ENCODE measurements around the gene ATP2A1. TPM values are rescaled to one million over a fixed set of nuclear protein-coding genes. Genes with fewer than 3 reads are reported as not detected.

Gene ATP2A1
- total and polyA plus RNA-seq, 2 of the 8 experiments (the other 6 are each of a cell fraction or from before 2014, with no cell fraction given): 1.7 to 2.4 TPM

DNA sequence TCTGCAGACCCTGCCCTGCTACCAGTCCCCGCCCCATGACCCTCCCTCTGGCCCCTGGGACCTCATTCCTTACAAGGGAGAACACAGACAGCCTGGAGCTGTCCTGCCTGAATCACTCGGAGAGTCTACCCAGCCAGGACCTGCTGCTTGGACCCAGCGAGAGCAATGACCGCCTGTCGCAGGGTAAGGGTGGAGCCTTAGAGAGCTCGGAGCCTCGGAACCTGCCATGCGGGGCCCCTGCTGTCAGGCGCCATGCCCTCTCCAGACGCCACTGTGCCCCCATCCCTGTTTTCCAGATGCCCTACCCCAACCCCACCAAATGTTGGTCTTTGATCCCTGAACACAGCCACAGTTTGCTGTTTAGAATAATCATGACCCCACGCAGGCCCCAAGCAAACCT, 9.1 kb upstream of the ATP2A1 start:
- peaks cover 6% of the 10 kb centered on the region for H3K23me2 ChIP-seq (ENCODE audit: low read depth, low read length)

More for the DNA sequence above, 9.1 kb upstream of the ATP2A1 start:
- H4K91ac ChIP-seq (replicated peaks; ENCODE audit: insufficient read length, low read length): no peak overlapping the region
- H4K5ac ChIP-seq (ENCODE audit: insufficient read length, low read depth, low read length): no peak overlapping the region
- no peak for TF ChIP-seq EP300 (IDR thresholded peaks at IDR 0.05; ENCODE audit: borderline replicate concordance in 1 of 2, low read depth in 2 of 2, low read length in 2 of 2)
- TF ChIP-seq SAP30 (IDR thresholded peaks at IDR 0.05; ENCODE audit: insufficient read depth, insufficient replicate concordance, low read length): no peak
- H2BK20ac ChIP-seq (ENCODE audit: low read length): no peak overlapping the region
- H3K4me1 ChIP-seq (replicated peaks in 1 of 4; ENCODE audit: control insufficient read depth in 3 of 4, insufficient read depth in 4 of 4, low read length in 3 of 4): peaks cover 0 to 8% (median 3%) of the 10 kb centered on the region in 4 experiments; a peak in 6 of 7 replicates
- no peak overlapping the region for H3K23ac ChIP-seq (ENCODE audit: insufficient read length)
- no peak overlapping the region for H2AK5ac ChIP-seq (ENCODE audit: low read depth, low read length)
- ChIA-PET POLR2A (ENCODE audit: partially characterized antibody) (interaction anchor here (0.9 to 13.3 kb wide), 4 partner anchors 10 to 29 kb away, joined by 3 to 164 read pairs (median 12); partner anchors contain the start of genes ATP2A1 and TUFM), CTCF (ENCODE audit: partially characterized antibody) (interaction anchor here (0.8 to 4.1 kb wide), 5 partner anchors 9 to 75 kb away, joined by 3 to 18 read pairs (median 3); partner anchors contain the start of gene ATP2A1)
- no peak overlapping the region for H2AFZ ChIP-seq (ENCODE audit: low read length)
- no peak overlapping the region for H3K4me3 ChIP-seq (ENCODE audit: extremely low read depth in 1 of 4, insufficient read depth in 2 of 4, low read depth in 3 of 4, low read length in 4 of 4)
- DNase-seq (ENCODE audit: low read depth in 1 of 2, low spot score in 2 of 2) (no peak), FAIRE-seq (no peak)
- H3K79me2 ChIP-seq (ENCODE audit: control insufficient read depth in 1 of 2, insufficient read depth in 2 of 2, low read length in 2 of 2): peaks cover 3 to 15% of the 10 kb centered on the region in 2 experiments; a peak in 3 of 4 replicates
- no peak overlapping the region for H3K9ac ChIP-seq (replicated peaks in 1 of 4; ENCODE audit: extremely low read depth in 1 of 4, low read depth in 3 of 4, low read length in 3 of 4)
- no peak overlapping the region for H4K8ac ChIP-seq (ENCODE audit: extremely low read depth, insufficient read depth, low read length)
- H2BK120ac ChIP-seq (replicated peaks; ENCODE audit: low read depth, low read length): no peak overlapping the region
- H3K4ac ChIP-seq (replicated peaks; ENCODE audit: insufficient read length, low read depth, low read length): no peak overlapping the region
- peaks cover 16% of the 10 kb centered on the region for H3K79me1 ChIP-seq (ENCODE audit: low read depth, low read length)
- no peak overlapping the region for H2BK15ac ChIP-seq (ENCODE audit: low read length)
- peaks cover 2 to 23% of the 10 kb centered on the region in 2 experiments for H4K20me1 ChIP-seq (replicated peaks in 1 of 2; ENCODE audit: control insufficient read depth in 1 of 2, insufficient read depth in 2 of 2, low read length in 2 of 2)
- no peaks in the 10 kb centered on the region for H3K9me3 ChIP-seq (ENCODE audit: insufficient read depth in 2 of 2, low read depth in 1 of 2, low read length in 1 of 2)
- WGBS, 2 experiments (ENCODE audit: extremely low coverage in 1 of 2, insufficient coverage in 1 of 2, insufficient read length in 1 of 2, insufficient replicate concordance in 2 of 2, low coverage in 1 of 2, low lambda C conversion rate in 2 of 2, missing lambda C conversion rate in 1 of 2): 96% methylated on average over 11 of the region's 11 CpGs; no CpG with 5 or more reads in 1 of the 2 experiments
- H3K18ac ChIP-seq (ENCODE audit: extremely low read depth, low read length): no peak overlapping the region
- no peak overlapping the region for H3K14ac ChIP-seq (ENCODE audit: insufficient read length)
- H3K4me2 ChIP-seq (ENCODE audit: insufficient read depth in 1 of 2, low read depth in 2 of 2, low read length in 2 of 2): no peak overlapping the region
- no peak overlapping the region for H2BK12ac ChIP-seq (ENCODE audit: low read depth, low read length)
- no peak overlapping the region for H3K56ac ChIP-seq (replicated peaks; ENCODE audit: insufficient read length, low read depth, low read length)
- no peak overlapping the region for H3K27ac ChIP-seq (ENCODE audit: low read depth, low read length)
- no peaks in the 10 kb centered on the region for H3K27me3 ChIP-seq (replicated peaks in 1 of 4; ENCODE audit: control insufficient read depth in 3 of 4, extremely low read depth in 1 of 4, insufficient read depth in 3 of 4, low read length in 3 of 4)
- H3K36me3 ChIP-seq (ENCODE audit: control insufficient read depth in 2 of 4, insufficient read depth in 4 of 4, low read length in 3 of 4): peaks cover 19 to 38% (median 28%) of the 10 kb centered on the region in 4 experiments
- H2BK5ac ChIP-seq (ENCODE audit: low read depth, low read length): no peak overlapping the region

Data from H1 (cell line).